GM21381 (cell line): ENCODE data around the gene TMEM81.

Experiments
- ATAC-seq: cut with Tn5 transposase; IDR thresholded peaks from one replicate; pipeline ENCODE4 v1.9.1; 2021; ENCODE audit warnings: mild to moderate bottlenecking, moderate library complexity; ENCODE audit not compliant: unreplicated experiment

TMEM81 gene, protein sequence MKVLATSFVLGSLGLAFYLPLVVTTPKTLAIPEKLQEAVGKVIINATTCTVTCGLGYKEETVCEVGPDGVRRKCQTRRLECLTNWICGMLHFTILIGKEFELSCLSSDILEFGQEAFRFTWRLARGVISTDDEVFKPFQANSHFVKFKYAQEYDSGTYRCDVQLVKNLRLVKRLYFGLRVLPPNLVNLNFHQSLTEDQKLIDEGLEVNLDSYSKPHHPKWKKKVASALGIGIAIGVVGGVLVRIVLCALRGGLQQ

DNA sequence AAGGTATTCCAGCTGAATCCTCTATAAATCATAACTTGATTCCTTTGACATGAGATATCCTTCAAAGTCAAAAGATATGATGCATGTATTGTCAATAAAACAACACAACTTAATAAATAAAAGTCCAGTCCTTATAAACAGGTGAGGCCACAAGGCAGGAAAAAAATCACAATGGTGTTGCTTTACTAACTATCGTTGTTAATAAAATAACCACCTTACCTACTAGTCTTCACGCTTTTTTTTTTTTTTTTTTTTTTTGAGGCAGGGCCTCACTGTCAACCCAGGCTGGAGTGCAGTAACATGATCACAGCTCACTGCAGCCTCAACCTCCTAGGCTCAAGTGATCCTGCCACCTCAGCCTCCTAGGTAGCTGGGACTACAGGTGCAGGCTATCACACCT lies at the start of gene TMEM81:
TSS of gene TMEM81 (minus strand) at position 101 of the 400 bp plus-strand sequence. CDS start 140 bp downstream, outside the sequence.
- ATAC-seq = no peak

DNA sequence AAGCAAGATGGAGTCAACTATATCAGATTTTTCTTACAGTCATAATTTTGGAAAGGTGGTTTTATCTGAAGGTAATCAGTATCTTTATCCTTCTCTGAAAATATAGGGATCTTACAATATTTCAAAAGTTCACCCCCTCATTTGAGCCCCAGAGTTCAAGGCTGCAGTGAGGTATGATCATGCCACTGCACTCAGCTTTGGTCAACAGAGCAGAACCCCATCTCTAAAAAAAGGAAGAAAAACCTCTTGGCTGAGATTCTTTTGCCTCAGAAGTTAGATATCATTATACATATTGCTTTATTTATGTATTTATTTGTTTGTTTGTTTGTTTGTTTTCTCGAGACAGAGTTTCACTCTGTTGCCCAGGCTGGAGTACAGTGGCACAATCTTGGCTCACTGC lies 49.0 kb upstream of the TMEM81 start:
- ATAC-seq = no peak

DNA sequence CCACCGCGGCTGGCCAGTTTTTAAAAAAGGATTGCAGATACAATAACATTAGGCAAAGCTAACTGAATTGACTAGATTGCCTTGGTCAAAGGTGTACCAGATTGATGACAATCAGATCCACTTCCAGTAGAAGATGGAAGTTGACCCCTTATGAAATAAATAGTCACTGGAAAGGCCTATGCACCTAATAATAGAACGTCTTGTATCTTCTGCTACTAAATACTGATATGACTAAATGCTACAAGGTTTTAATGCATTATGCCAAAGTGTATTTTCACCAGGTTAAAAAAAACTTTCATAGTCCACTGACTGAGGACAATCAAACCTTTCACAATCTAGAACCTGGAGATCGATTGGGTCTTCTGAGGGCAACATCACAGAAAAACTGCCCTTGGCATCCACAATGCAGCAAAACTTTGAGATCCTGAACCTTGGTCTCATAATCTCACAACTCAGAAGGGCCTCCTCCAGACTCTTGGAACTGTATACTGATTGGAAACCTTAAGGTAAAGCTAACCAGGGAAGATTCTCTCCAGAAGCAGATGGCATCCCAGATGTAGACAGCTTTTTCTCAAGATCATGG lies 45.3 kb upstream of the TMEM81 start:
- no peak for ATAC-seq

DNA sequence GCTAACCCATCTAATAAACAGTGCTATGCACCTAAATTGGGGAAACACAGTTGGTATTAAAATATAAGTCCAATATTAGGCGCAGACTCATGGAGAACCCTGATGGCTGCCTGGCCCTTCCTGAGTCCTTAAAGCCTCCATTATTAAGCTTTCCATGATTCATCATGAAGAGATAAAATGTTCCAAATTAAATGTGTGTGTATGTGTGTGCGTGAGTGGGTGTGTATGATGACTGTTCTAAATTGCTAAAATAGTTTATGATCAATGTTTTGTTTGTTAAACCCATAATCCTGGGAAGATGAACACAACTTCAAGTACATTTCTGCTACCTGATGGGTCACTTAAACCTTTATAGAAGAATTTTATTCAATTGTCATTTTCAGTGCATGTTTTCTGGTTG lies 43.8 kb upstream of the TMEM81 start:
- ATAC-seq = no peak

DNA sequence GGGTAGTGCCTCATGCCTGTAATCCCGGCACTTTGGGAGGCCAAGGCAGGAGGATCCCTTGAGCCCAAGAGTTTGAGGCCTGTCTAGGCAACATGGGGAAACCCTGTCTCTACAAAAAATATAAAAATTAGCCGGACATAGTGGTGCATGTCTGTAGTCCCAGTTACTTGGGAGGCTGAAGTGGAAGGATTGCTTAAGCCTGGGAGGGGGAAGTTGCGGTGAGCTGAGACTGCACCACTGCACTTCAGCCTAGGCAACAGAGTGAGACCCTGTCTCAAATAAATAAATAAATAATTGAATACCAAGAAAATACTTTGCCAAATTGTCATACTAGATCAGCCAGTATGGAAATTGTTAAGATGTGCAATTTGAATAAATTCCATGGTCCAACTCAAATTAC lies 43.4 kb upstream of the TMEM81 start:
- ATAC-seq = no peak

DNA sequence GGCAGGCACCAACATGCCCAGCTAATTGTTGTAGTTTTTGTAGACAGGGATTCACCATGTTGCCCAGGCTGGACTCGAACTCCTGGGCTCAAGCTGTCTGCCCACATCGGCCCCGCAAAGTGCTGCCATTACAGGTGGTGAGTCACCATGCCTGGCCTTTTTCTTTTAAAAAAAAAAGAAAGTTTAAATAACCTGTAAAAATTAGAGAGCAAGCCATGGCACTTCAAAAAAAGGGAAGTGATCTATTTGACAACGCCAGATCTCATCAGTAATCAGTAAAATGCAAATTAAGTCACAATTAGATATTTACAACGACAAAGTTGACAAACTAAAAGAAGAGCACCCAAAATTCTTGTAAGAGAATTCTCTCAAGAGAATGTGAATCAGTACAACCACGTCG lies 40.5 kb upstream of the TMEM81 start:
- no peak for ATAC-seq

DNA sequence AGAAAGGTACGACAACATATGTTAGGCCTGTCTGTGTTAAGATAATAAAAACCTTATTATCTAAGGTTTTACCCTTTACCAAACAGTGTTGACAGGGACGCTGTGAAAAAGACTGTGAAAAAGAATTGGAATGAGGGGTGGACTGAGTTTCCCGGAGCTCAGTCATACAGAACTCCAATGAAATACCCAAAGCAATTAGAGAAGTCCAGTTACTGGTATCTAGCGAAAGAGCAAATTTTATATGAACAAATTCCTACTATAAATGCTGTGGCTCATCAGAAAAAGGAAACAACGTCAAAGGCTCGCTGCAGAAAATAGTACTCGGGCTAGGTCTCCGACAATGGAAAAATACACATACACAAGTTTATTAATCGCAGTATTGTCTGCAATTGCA lies 38.2 kb upstream of the TMEM81 start:
- no peak for ATAC-seq

DNA sequence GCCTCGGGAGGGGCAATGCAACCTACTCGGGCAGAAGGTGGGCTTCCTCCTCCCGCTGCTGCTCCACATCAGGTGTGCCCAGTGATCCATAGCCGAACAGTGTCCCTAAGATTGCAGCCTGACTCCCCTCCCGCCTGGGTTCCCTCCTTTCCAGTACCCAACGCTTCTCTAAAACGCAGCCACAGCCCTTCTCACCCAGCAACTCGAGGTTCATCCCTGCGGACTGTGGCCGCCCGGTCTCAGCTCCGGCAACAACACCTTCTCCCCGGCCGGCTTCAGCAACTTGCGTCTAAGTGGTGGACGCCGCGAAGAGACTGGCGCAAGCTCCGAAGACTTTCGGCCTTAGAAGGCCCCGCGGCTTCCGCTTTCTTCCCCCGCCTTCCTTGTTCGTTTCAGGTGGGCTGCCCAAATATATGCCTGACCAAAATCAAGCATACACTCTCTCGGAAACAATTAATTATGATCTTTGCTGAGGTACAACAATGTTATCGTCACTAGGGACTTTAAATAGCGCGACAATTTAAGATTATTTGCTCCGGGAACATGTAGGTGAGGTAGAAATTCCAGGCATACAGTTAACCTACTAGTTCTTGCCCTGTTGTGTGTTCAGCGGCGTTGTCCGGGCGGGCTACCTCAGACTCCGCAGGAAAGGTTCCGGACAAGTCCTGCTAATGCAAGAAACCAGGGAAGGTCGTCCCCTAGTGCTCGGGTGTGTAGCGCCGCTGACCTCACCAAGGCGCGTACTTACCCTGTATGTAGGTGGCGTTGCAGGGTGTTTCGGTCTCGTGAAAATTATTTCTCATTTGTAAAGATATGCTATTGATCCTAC lies 37.6 kb upstream of the TMEM81 start, which contains the start of gene RBBP5:
TSS of gene RBBP5 (minus strand) at position 319 of the 829 bp plus-strand sequence. CDS start at position 214, 105 bp downstream.
- peak; percentile 94 for ATAC-seq

DNA sequence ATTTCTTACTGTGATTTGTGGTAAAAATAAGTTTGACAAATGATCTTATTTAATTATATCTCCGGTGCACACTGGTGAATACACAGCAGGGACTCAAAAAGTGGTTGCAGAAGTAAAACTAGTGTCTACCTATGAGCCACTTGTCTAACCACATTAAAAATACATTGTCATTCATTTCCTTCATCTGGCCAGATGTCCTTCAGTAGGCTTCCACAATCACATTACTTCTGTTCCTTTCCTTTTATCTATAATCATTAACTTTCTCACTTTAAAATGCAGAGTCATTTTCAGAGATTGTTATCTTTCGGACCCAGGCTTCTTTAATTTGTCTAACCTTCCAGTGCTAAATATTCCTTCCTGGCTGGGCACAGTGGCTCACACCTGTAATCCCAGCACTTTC lies 34.5 kb upstream of the TMEM81 start:
- ATAC-seq = no peak

DNA sequence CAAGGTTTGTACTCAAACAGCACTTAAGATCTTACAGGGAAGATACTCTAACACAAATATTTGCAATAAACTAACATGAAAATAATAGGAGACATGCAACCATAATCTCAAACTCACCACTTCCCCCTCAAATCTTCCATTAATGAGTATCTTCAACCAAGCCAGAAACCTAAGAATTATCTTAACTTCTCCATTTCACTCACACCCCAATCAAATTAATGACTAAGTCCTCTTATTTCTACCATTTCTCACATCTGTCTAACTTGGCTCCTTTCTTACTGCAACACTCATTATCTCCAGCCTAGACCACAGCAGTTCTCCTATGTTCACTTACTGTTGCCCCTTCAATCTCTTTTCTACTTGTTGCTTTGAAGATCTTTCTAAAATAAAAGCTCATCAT lies 27.1 kb upstream of the TMEM81 start:
- ATAC-seq = no peak

DNA sequence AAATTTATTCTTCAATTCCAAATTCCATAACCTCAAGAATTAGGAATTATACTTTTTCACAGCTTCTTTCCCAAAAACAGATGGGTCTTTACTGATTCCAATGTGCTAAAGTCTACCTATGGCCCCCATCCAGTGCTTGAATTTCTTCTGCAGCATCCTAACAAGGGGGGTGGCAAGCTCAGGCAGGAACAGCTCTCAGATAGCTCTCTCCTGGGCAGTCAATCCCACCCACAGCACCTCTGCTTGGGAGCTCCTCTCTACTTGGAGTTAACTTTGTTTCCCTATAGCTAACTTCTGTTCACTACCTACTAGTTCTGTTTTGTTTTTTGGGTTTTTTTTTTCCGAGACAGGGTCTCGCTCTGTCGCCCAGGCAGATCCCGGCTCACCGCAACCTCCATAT lies 25.5 kb upstream of the TMEM81 start:
- ATAC-seq = no peak

DNA sequence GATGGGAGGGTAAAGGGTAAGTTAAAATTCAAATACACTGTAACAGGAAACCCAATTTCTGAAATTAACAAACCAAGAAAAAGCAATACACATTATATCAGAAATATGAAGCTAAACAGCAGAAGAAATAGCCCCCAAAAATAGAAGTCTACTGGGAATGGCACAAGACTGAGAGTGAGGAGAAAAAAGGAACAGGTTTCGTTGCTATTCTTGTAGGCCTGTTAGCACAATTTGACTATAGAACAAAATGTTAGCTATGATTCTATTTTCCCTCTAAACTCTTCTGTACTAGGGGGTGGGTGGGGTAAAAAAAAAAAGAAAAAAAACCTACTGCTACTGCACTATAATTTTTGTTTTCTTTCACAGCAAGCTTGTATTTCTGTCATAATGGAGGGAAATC lies 25.0 kb upstream of the TMEM81 start:
- no peak for ATAC-seq

DNA sequence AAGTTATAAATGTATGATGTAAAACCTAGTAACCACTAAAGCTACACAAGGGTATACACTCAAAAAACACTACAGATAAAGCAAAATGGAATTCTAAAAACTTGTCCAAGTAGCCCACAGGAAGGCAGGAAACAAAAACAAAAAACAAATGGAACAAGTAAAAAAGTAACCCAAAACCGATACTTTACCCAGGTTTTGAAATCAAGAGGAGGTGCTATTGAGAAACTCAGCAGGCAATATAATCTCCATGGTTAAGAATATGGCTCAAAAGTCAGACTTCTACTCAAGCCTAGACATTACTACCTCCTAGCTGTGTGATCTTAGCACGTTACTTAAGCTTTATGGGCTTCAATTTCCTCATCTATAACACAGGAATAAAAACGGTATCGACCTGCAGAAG lies 24.2 kb upstream of the TMEM81 start:
- no peak for ATAC-seq

DNA sequence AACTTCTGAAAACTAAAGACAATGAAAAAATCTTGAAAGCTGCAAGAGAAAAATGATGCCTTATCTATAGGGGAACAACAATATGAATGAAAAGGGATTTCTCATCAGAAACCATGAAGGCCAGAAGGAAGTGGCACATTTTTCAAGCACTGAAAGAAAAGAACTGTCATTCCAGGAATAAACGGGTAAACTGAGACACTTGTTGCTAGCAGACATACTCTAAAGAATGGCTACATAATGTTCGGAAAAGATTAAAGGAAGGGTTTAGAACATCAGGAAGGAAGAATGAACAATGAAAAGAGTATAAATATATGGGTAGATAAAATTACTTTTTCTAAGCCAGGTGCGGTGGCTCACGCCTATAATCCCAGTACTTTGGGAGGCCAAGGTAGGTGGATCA lies 23.1 kb upstream of the TMEM81 start:
- ATAC-seq = no peak

DNA sequence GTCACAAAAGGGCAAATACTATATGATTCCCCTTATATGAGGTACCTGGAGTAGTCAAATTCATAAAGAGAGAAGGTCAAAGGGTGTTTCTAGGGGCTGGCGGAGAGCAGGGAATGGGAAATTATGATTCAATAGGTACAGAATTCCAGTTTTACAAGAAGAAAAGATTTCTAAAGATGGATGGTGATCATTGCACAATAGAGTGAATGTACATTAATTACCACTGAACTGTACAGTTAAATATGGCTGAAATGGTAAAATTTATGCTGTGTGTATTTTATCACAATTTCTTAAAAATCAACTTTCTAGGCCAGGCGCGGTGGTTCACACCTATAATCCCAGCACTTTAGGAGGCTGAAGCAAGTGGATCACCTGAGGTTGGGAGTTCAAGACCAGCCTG lies 18.1 kb upstream of the TMEM81 start:
- ATAC-seq = no peak

DNA sequence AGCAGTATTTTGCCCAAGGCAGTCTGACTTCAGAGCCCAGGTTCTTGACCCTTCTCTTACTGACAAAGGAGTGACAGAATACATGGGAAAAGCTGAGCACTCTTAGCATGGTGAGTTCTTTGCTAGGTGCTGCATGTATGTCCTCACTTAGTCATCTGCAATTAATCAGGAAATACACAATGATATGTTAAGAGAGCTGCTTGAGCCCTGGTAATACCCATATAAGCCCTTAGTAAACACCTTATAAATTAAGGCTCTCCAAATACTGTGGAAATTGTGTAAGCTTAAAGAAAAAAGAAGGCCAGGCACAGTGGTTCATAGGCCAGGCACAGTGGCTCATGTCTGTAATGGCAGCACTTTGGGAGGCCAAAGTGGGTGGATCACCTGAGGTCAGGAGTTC lies 14.0 kb upstream of the TMEM81 start:
- no peak for ATAC-seq

DNA sequence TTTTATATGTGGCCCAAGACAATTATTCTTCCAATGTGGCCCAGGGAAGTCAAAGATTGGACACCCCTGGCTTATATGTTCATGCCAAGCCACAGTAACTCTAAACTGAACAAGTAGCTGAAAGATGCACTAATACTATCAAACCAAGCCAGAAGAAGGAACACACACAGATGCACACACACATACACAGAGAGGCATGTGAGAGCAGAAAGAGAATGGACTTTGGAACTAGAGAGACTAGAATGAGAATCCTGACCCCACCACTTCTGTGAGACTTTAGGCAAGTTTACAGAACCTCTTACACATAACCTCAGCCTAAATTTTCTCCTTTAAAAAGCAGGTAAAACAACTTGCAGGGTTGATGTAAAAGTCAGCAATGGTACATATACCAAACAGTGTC lies 11.2 kb upstream of the TMEM81 start:
- ATAC-seq = no peak

DNA sequence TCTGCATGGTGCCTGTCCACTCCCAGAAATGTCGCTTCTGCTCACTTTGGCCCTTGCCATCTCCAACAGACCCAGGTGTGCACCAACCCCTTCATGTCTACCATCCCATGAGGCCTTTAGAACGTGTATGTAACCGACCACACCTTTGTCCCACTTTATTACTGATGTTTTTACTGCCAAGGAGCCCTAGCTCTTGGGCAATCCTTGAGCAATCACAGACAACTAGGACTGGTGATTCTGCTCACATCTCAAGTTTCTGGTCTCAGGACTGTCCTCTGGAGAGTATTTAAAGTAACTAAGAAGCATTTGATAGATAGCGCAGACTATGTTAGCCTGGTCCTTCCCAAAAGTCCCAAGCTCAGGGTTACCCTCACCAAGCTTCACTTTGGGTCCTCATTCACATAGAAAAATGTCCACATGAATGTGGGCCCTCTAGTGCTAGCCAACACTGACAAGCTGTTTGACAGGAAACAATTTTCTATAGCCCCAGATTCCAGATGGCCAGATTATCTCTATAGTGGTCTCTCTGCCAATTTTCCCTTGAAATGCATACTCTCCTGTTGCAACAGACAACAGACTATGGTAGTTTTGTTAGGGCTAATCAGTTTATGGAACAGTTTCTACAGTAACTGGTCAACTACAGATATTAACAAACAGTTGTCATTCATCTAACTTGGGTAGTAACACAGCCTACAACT lies 6.9 kb upstream of the TMEM81 start:
- no peak for ATAC-seq

DNA sequence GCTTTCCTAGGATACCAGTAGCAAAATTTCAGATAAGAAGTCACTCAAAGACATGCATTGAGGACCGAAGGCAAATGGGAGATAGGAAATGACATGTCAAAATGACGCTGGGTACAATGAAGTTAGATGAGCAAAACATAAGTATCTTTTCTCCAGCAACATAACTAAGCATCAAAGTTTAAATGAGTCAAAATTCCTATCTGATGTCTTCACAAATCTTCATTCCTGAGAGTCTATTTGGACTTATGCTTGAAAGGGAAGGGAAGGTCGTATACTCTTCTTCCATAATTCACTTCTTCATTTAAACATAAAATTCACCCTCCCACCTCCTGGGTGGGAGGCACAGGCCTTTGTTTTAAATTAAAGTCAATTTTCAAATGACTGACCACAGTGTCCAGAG lies 4.1 kb upstream of the TMEM81 start:
- no peak for ATAC-seq

DNA sequence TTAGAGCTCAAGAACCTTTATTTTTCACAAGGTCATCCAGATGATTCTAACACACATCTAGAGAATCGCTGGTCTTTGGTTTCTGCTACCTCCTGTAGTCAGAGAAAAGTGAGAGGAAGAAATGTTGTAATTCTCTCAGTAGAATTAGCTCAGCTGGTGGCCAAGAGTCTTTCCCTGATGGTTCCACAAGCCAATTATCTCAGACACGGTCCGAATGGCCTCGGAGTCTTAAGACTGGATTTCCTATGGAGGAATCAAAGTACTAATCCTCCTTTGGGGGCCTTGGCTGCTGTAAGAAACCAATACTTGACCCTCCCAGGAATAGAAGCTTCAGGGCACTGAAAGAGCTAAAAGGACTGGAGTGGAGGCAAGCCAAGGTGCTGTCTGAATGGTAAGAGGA lies 1.8 kb downstream of the TMEM81 start:
- ATAC-seq = no peak

DNA sequence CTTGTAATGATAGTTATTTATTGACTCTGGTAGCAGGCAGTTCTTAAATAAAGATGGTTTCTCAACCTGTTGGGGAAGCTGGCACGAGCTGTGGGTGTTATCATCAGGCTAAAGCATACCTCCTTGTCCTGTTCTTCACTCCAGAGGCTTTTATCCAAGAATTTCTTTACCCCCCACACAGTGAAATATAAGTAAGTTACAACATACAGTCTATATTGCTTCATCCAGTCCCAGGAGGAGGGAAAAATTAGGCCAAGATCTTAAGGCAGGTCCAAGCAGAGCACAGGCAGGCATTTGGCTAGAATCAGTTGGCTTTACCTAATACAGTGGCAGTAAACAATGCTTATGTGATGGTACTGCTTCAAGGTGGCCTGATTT lies 6.3 kb downstream of the TMEM81 start:
- no peak for ATAC-seq
